Motor neuron (in vitro differentiated cells): ENCODE data around the gene GCAT. TPM values are rescaled to one million over a fixed set of nuclear protein-coding genes. Genes with fewer than 3 reads are reported as not detected.
"Not testable (repeated sequence)": the region's sequence is repeated elsewhere in the genome, so short reads cannot be mapped to it uniquely, and the experiment has no call there.

Experiments used
- ATAC-seq, 8 experiments: fragments of 200-7000 bp; cut with Tn5 transposase; replicated peaks in 6 of 8; 2 replicates each; pipeline ENCODE4 v1.8.0; 2021; ENCODE audit warnings: mild to moderate bottlenecking in 8 of 8, moderate library complexity in 8 of 8
- H3K27ac ChIP-seq, 2 donors: fragments of 250-450 bp; sonication (Bioruptor Pico); 2 replicates each; pipeline ENCODE4 v1.9.0; 2021; ENCODE audit warnings: antibody characterized with exemption in 2 of 2, mild to moderate bottlenecking in 2 of 2, moderate library complexity in 1 of 2
- H3K4me1 ChIP-seq, 2 donors: fragments of 250-450 bp; sonication (Bioruptor Pico); replicated peaks in 1 of 2; 2 replicates each; pipeline ENCODE4 v1.6.1; 2021; ENCODE audit warnings: antibody characterized with exemption in 2 of 2, mild to moderate bottlenecking in 2 of 2, moderate library complexity in 1 of 2
- H3K4me3 ChIP-seq, 5 donors: fragments of 250-450 bp; sonication (Bioruptor Pico); 2 replicates each; pipeline ENCODE4 v1.9.0; 2021; ENCODE audit warnings: antibody characterized with exemption in 5 of 5, mild to moderate bottlenecking in 5 of 5, moderate library complexity in 4 of 5
- WGBS, 10 experiments: fragments of 450-650 bp; shearing (Covaris generic); methylation state at CpG; one replicate each; pipeline ENCODE4 v1.0.0; 2022; 5-methylcytosine and 5-hydroxymethylcytosine counted together
- in situ Hi-C, 9 experiments: fragments of 400-800 bp; cut with MboI; loops; one replicate each; pipeline ENCODE4 v1.15.0; 2021; ENCODE audit warnings: low sequenced_read_pairs in 9 of 9, low pct_unique_long_range_greater_than_20kb in 2 of 9; ENCODE audit not compliant: unreplicated experiment in 9 of 9
- total RNA-seq, 8 experiments: library from RNA; unstranded; fragments of 300-600 nt; gene quantifications; 2 replicates each; pipeline versions ENCODE4 v1.2.3 to v1.2.4, GENCODE V29; 2022

The GCAT gene
- total RNA-seq, 8 experiments from 2014 or later, result 10.6 to 41.6 (median 14.6) TPM

DNA sequence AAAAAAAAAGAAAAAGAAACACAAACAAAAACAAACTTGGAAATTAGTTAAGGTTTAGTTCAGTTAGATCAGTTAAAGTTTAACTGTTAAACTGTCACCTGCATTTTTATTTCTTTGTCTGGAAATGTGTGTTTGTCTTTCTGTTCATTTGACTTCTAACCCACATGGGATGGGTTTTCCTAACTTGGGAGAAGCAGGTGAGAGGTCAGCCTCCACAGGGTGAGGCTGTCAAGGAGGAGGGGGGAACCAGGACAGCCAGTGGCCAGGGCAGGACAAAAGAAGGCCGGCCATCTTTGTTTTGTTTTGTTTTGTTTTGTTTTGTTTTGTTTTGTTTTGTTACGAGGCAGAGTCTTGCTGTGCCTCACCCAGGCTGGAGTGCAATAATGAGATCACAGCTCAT, 13.4 kb upstream of the GCAT start:
- no peak for ATAC-seq
- in situ Hi-C loops, result no loop called here
- 21 to 80% (median 52%) methylated on average over 1 to 2 of the region's 2 CpGs; no CpG with 5 or more reads in 2 of the 10 experiments for WGBS, 10 experiments
- peaks cover 0 to 6% of the 10 kb centered on the region in 2 donors for H3K4me1 ChIP-seq
- no peak overlapping the region for H3K4me3 ChIP-seq
- H3K27ac ChIP-seq, result no peak overlapping the region

DNA sequence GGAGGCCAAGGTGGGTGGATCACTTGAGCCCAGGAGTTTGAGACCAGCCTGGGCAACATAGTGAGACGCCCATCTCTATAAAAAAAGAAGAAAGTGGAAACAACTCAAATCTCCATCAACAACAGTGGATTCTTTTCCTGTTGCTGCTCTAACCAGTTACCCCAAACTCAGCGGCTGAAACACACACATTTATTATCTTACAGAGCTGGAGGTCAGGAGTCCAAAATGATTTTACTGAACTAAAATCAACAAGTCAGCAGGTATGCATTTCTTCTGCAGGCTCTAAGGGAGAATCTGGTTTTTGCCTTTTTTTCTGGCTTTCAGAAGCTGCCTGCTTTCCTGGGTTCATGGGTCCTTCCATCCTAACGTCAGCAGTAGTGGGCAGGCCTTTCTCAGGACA, 11.7 kb upstream of the GCAT start:
- 44 to 100% (median 81%) methylated on average over 1 to 2 of the region's 3 CpGs; no CpG with 5 or more reads in 5 of the 10 experiments for WGBS, 10 experiments
- H3K27ac ChIP-seq, result no peak overlapping the region
- in situ Hi-C loops, result no loop called here

DNA sequence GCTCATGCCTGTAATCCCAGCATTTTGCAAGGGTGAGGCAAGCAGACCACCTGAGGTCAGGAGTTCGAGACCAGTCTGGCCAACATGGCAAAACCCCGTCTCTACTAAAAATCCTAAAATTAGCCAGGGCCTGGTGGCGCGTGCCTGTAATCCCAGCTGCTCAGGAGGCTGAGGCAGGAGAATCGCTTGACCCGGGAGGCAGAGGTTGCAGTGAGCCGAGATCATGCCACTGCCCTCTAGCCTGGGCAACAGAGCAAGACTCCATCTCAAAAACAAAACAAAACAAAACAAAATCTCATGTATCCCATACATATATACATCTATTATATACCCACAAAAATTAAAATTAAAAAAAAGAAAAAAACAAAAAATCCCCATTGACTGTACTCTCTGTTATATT, 10.5 kb upstream of the GCAT start:
- 50 to 90% (median 80%) methylated on average over 1 to 3 of the region's 7 CpGs; no CpG with 5 or more reads in 5 of the 10 experiments for WGBS, 10 experiments
- H3K4me3 ChIP-seq, in situ Hi-C loops, H3K27ac ChIP-seq, H3K4me1 ChIP-seq, ATAC-seq: not testable (repeated sequence)

More for the DNA sequence above, 11.7 kb upstream of the GCAT start:
- Histone ChIP-seq H3K4me3 (no peak overlapping the region), H3K4me1 (peaks cover 0 to 6% of the 10 kb centered on the region in 2 donors)
- no peak for ATAC-seq

DNA sequence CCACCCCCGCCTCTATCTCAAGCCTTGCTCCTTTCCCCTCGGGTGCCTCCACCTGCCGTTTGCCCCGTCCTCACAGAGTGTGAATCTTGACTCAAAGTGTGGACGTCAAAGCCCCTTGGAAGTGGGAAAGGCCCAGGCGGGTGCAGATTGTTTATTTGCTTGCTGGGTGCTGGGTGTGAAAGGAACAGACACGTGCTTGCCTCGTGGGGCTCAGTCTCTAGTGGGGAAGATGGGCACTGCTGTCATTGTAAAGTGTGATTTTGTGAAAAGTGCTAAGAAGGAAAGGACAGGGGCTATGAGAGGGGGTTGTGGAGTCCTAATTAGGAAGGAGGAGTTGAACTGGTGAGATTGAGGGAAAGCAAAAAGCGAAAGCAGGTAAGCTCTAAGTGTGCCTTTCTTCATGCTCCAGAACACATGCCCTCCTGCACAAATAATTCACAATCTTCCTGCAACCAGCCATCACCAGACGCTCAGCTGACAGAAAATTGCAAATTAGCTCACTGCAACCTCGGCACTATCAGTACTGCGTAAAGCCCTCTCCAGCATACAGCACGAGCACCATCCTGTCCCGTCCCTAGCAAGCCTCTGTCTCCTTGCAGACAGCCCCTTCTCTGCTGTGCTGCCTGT, 9.7 kb upstream of the GCAT start:
- no peak overlapping the region for H3K4me3 ChIP-seq
- H3K27ac ChIP-seq, result no peak overlapping the region
- ATAC-seq, result peak in 1 of 8 experiments; percentile 7
- in situ Hi-C loops, result no loop called here
- H3K4me1 ChIP-seq, result peaks cover under 1 to 9% of the 10 kb centered on the region in 2 donors
- WGBS, 10 experiments, result 8 to 72% (median 54%) methylated on average over 2 to 7 of the region's 14 CpGs; no CpG with 5 or more reads in 1 of the 10 experiments

DNA sequence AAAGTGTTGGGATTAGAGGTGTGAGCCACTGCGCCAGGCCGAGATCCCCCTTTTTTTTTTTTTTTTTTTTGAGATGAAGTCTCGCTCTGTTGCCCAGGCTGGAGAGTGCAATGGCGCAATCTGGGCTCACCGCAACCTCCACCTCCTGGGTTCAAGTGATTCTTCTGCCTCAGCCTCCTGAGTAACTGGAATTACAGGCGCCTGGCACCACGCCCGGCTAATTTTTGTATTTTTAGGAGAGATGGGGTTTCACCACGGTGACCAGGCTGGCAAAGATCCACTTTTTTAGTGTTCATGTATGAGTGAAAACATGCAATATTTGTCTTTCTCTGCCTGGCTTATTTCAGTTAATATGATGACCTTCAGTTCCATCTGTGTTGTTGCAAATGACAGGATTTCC, 7.8 kb upstream of the GCAT start:
- peaks cover 16 to 17% of the 10 kb centered on the region in 2 donors for H3K4me1 ChIP-seq
- in situ Hi-C loops, result loop anchor here in 2 of 9 experiments (25.0 kb wide), 1 partner anchor 162 kb away; the partner anchor contains the start of genes C22orf23 (in 2 of the 2) and POLR2F (in 2 of the 2)
- not testable (repeated sequence) for ATAC-seq, H3K4me3 ChIP-seq, H3K27ac ChIP-seq
- WGBS, 10 experiments, result 50 to 100% (median 88%) methylated on average over 1 to 8 of the region's 9 CpGs; no CpG with 5 or more reads in 3 of the 10 experiments

DNA sequence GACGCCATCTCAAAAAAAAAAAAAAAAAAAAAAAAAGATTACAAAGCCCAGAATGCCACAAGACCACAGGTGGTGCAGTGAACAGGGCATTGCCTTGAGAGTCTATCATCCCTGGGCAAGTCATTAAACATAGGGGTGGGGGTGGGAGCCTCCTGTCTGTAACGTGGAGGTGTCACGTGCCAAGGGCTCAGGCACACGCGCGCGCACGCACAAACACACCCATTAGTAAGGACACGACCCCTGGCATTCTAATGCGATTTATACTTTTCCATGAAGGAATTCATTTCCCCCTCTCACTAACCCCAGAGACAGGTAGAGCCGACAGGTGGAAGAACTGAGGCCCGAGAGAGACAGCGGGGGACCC, 5.8 kb upstream of the GCAT start:
- in situ Hi-C loops, result loop anchor here in 2 of 9 experiments (25.0 kb wide), 1 partner anchor 160 kb away; the partner anchor contains the start of genes C22orf23 (in 2 of the 2) and POLR2F (in 2 of the 2)
- WGBS, 10 experiments, result 0 to 17% (median 3%) methylated on average over 1 to 6 of the region's 13 CpGs; no CpG with 5 or more reads in 7 of the 10 experiments
- Histone ChIP-seq H3K4me3 (peak overlapping the region; percentile 48 to 97 (median 71)), H3K4me1 (peaks cover 16 to 17% of the 10 kb centered on the region in 2 donors), H3K27ac (peak overlapping the region; percentile 94 to 97)
- peak in 6 of 8 experiments; percentile 6 to 39 (median 29) for ATAC-seq

DNA sequence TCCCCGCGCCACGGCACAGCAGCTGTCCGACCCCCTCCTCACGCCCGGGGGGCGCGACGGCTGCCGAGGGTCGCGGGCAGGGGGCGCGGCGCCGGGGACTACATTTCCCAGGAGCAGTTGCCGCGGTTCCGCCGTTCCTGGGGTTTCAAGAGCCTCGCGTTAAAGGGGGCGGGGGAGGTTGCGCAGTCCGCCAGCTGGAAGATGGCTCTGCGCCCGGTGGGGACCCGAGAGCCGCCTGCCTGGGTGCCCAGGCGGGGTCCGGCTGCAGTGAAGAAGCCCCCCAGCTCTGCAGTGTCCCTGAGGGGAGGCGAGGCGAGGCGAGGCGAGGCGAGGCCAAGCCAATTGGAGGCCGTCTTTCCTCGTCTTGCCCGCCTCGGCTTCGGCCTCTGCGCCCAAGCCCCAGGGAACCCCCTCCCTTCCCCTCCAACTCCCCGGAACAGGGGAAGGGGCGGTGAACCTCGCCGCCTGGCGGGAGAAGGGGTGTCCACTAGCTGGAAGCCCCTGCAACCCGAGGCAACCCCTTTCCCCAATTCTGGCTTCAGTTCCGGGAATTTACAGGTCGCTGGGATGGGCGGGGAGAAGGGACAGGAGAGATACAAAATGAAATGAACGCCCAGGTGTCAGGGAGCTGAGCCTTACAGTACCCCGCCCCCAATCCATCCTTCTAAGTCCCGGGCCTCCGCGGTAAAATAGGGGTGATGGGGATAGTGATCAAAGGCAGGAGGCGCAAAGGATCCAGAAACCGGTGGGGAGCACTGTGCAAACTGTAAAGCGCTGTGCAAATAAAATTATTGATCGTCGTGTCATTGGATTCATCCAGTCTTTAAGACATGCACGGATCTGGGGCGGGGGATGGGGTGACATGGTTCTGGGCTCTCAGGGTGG, 5.2 kb upstream of the GCAT start:
- H3K4me1 ChIP-seq, result peaks cover 16 to 17% of the 10 kb centered on the region in 2 donors
- peak overlapping the region; percentile 48 to 97 (median 71) for H3K4me3 ChIP-seq
- peak; percentile 12 to 72 (median 66) for ATAC-seq
- 0 to 60% (median 3%) methylated on average over 1 to 12 of the region's 63 CpGs; no CpG with 5 or more reads in 3 of the 10 experiments for WGBS, 10 experiments
- peak overlapping the region; percentile 94 to 97 for H3K27ac ChIP-seq
- in situ Hi-C loops, result loop anchor here in 2 of 9 experiments (25.0 kb wide), 1 partner anchor 160 kb away; the partner anchor contains the start of genes C22orf23 (in 2 of the 2) and POLR2F (in 2 of the 2)

DNA sequence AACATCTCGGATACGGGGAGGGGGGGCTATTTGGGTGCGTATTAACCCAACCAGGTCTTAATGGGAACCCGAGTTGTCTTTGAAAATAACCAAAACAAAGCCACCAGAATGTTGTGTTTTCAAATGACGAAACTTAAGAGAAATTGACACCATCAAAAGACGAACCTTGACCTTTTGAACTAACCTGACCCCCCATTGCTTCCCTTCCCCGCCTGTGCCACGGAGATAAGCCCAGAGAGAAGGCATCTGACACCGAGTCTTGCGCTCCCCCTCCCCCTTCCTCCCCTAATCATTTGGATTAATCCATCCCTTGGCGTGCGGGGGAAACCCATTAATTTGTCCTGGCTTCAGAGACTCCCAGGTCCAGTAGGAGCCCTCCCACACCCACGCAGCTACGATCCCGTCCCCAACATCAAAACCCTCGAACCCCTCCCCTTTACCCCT, 4.5 kb upstream of the GCAT start:
- WGBS, 10 experiments, result 0 to 80% (median 27%) methylated on average over 1 to 6 of the region's 16 CpGs; no CpG with 5 or more reads in 4 of the 10 experiments
- Histone ChIP-seq H3K27ac (peak overlapping the region; percentile 94 to 97), H3K4me3 (peak overlapping the region; percentile 48 to 97 (median 71)), H3K4me1 (peaks cover 13 to 16% of the 10 kb centered on the region in 2 donors)
- in situ Hi-C loops, result loop anchor here in 2 of 9 experiments (25.0 kb wide), 1 partner anchor 159 kb away; the partner anchor contains the start of genes C22orf23 (in 2 of the 2) and POLR2F (in 2 of the 2)
- ATAC-seq, result peak in 5 of 8 experiments; percentile 6 to 27 (median 21)

DNA sequence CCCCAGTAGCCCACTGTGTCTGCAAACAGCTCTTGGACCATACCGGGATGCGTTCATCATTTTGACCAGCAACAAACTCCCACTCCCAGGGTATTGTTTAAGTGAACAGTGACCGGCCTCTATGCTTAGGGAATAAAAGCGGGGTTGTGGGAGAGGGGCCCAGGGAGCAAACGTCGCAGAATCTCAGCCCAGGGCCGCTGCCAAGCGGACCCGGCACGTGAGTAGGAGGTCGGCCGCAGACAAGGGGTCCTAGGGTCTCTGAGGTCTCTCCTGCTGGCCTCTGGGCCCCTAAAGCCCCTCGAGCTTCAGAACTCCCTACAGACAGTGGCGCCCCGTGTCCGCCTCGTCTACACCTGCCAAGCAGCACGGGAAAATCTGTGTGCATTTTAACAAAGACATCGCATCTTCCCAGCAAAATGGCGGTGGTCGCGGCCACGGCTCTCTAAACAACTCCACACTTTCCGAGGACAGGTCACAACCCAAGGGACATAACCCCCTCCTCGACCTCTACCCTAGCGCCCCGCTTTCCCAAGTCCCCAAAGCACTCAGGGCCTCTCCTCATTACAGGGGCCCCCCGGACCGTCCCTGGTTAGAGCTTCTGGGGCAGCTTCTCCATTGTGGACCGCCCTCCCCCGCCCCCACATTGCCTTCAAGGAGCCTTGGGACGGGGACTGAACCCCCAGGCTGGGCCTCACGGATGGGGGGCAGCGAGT, 3.9 kb upstream of the GCAT start:
- ATAC-seq, result no peak
- Histone ChIP-seq H3K4me3 (peak overlapping the region; percentile 48 to 97 (median 71)), H3K4me1 (peaks cover 15 to 16% of the 10 kb centered on the region in 2 donors), H3K27ac (peak overlapping the region; percentile 94 to 97)
- in situ Hi-C loops, result loop anchor here in 2 of 9 experiments (25.0 kb wide), 1 partner anchor 159 kb away; the partner anchor contains the start of genes C22orf23 (in 2 of the 2) and POLR2F (in 2 of the 2)
- WGBS, 10 experiments, result 0 to 12% (median 9%) methylated on average over 2 to 11 of the region's 34 CpGs; no CpG with 5 or more reads in 6 of the 10 experiments

DNA sequence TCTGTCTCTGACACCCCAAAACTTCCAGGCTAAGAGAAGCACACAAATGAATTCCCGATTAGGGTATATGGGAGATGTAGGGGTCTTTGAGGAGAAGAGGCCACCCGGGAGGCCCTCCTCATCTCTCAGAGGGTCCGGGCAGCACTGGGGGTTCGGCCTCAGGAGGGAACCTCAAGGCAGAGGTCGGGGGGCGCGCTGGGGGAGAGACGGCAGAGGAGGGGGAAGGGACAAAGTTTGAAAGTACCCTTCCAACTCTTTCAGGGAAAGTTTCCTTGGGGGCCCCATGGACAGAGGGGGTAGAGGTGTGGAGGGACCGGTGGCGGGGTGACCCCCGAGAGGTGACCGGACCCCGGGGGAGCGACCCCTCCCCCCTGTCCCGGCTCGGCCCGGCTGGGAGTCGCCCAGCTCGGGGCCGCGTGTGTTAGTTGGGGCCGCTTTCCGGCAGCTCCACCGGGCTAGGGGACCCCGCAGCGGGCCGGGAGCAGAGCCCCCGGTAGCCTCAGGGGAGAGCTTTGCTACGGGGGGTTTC, 3.3 kb upstream of the GCAT start:
- in situ Hi-C loops, result loop anchor here in 2 of 9 experiments (25.0 kb wide), 1 partner anchor 158 kb away; the partner anchor contains the start of genes C22orf23 (in 2 of the 2) and POLR2F (in 2 of the 2)
- 0% methylated on average over 1 of the region's 29 CpGs; no CpG with 5 or more reads in 9 of the 10 experiments for WGBS, 10 experiments
- H3K4me1 ChIP-seq, result peaks cover 16 to 17% of the 10 kb centered on the region in 2 donors
- H3K4me3 ChIP-seq, result peak overlapping the region; percentile 48 to 97 (median 71)
- peak overlapping the region; percentile 94 to 97 for H3K27ac ChIP-seq
- ATAC-seq, result no peak

DNA sequence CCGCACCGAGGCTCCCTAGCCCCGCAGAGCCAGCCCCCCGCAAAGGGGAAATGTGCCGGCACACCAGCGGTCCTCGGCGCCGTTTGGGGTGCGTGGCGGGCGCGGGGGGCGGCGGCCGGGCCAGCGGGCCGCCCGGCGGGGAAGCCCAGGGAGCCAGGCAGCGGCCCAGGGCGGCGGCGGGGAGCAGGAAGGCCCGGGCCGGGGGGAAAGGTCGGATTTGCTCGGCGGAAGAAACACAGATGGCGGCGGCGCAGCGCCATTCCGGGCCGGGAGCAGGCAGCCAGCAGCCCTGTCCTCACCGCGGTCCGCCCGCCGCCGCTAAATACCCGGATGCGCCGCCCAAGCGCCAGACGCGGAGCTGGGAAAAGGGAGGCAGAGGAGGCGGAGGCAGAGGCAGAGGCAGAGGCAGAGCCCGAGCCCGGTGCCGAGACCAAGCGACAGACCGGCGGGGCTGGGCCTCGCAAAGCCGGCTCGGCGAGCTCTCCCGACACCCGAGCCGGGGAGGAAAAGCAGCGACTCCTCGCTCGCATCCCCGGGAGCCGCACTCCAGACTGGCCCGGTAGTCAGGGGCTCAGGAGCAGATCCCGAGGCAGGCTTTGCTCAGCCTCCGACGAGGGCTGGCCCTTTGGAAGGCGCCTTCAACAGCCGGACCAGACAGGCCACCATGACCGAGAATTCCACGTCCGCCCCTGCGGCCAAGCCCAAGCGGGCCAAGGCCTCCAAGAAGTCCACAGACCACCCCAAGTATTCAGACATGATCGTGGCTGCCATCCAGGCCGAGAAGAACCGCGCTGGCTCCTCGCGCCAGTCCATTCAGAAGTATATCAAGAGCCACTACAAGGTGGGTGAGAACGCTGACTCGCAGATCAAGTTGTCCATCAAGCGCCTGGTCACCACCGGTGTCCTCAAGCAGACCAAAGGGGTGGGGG, 2.6 kb upstream of the GCAT start:
- peak overlapping the region; percentile 48 to 97 (median 71) for H3K4me3 ChIP-seq
- H3K4me1 ChIP-seq, result peaks cover 16 to 17% of the 10 kb centered on the region in 2 donors
- in situ Hi-C loops, result loop anchor here in 2 of 9 experiments (25.0 kb wide), 1 partner anchor 157 kb away; the partner anchor contains the start of genes C22orf23 (in 2 of the 2) and POLR2F (in 2 of the 2)
- H3K27ac ChIP-seq, result peak overlapping the region; percentile 94 to 97
- 6 to 60% (median 37%) methylated on average over 1 to 16 of the region's 87 CpGs; no CpG with 5 or more reads in 5 of the 10 experiments for WGBS, 10 experiments
- peak; percentile 9 to 45 (median 31) for ATAC-seq
